Skeletal muscle tissue (tissue), 4 donors: ENCODE results near the gene LGALS14. TPM values are rescaled to one million over a fixed set of nuclear protein-coding genes. Genes with fewer than 3 reads are reported as not detected.
A peak's percentile ranks its signal among the peaks of the same experiment; 100 is the strongest.
"Not testable (repeated sequence)": the region's sequence is repeated elsewhere in the genome, so short reads cannot be mapped to it uniquely, and the experiment has no call there.

ENCODE experiments used
- H3K27ac ChIP-seq: one replicate; pipeline ENCODE4 v1.7.0; 2013; ENCODE audit warnings: mild to moderate bottlenecking, low read depth, low read length, inconsistent platforms
- H3K27me3 ChIP-seq, 3 donors: one replicate each; pipeline ENCODE4 v1.7.0; 2013; ENCODE audit warnings: low read length in 3 of 3; ENCODE audit not compliant: control insufficient read depth in 3 of 3, insufficient read depth in 3 of 3
- H3K36me3 ChIP-seq, 3 donors: one replicate each; pipeline ENCODE4 v1.7.0; 2013; ENCODE audit warnings: low read length in 3 of 3; ENCODE audit not compliant: control insufficient read depth in 3 of 3, insufficient read depth in 3 of 3
- H3K4me1 ChIP-seq, 3 donors: one replicate each; pipeline ENCODE4 v1.7.0; 2013; ENCODE audit warnings: low read length in 3 of 3, mild to moderate bottlenecking in 3 of 3; ENCODE audit not compliant: control insufficient read depth in 3 of 3, insufficient read depth in 3 of 3
- H3K4me3 ChIP-seq, 3 donors: one replicate each; pipeline ENCODE4 v1.7.0; 2013; ENCODE audit warnings: low read length in 3 of 3
- H3K9ac ChIP-seq, 3 donors: one replicate each; pipeline ENCODE4 v1.7.0; 2013; ENCODE audit warnings: low read length in 3 of 3, mild to moderate bottlenecking in 3 of 3, moderate library complexity in 2 of 3, low read depth in 1 of 3
- H3K9me3 ChIP-seq, 3 donors: one replicate each; pipeline ENCODE4 v1.7.0; 2013; ENCODE audit warnings: low read length in 3 of 3; ENCODE audit not compliant: control insufficient read depth in 3 of 3
- total RNA-seq: library from RNA; depleted of rRNA; stranded (reverse); fragments of >200 nt; gene quantifications from one replicate; pipeline ENCODE4 v1.2.3, GENCODE V29; 2014
- donor health status: Osteomylitis.

The LGALS14 gene
- total RNA-seq, 1 donor from 2014 or later = not detected

DNA sequence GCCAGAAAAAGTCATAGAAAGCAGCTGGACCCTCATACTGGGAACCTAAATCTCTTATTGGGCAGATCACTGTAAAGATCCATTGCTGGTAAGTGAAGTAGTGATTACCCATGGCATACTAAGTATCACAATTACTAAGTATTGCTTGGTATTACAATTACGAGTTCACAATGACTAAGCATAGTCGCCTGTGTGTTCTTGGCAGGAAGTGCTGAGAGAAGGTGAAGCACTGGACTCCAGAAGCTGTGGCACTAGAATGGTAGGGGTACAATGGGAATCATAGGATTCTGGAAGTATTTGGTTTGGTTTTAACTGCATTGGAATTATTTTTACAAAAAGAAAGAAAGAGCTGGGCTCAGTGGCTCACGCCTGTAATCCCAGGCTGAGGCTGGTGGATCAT, 28.3 kb upstream of the LGALS14 start:
- Histone ChIP-seq H3K36me3 (no peaks in the 10 kb centered on the region), H3K27me3 (no peaks in the 10 kb centered on the region), H3K9me3 (no peaks in the 10 kb centered on the region), H3K9ac (no peak overlapping the region), H3K27ac (no peak overlapping the region), H3K4me1 (peaks cover 13 to 33% (median 23%) of the 10 kb centered on the region in 3 donors), H3K4me3 (no peak overlapping the region)

DNA sequence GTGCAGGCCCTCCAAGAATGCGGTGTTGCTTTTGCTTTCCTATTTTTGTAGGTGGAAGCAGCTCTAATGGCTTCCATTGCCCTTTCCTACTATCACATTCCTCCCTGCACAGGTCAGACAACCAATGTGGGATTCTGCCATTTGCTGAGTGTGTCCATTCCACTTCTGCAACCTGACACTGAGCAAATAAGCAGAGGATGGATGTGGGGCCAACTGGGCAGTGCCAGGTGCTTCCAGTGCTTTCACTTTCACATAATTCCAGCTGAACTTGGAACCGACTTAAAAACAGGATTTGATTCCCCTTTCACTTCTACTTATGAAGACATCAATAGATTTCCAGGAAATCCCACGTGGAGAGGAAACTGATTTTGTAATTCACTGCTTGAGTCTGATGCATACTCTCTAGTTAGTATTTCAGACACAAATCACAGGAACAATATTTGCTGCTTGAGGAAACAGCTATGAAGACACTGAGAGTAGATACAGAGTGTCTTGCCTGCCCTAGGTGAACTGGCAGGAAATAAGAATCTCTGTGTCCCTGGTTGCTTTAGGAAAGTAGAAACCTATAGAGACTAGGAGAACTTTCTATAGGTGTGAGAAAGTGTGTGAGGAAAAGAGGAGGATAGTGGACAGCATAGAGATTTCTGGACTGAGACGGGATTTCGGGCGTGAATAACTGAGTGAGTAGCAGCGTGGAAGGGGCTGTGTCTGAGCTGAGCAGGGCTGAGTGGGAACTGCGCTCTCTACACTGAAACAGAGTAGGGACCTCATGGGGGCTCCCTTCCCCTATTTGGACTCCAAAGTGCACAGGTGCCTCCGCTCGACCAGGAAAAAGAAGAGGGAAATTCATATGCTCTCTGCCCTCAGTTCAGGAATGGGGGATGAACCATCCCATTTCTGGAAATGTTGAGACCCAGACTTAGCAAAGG, 26.1 kb upstream of the LGALS14 start:
- H3K9me3 ChIP-seq = no peaks in the 10 kb centered on the region
- H3K27ac ChIP-seq = peak overlapping the region; percentile 81
- H3K4me3 ChIP-seq = peak overlapping the region; percentile 51 to 71 (median 66)
- H3K27me3 ChIP-seq = no peaks in the 10 kb centered on the region
- peak overlapping the region; percentile 48 to 71 (median 68) for H3K9ac ChIP-seq
- peaks cover 13 to 33% (median 25%) of the 10 kb centered on the region in 3 donors for H3K4me1 ChIP-seq
- no peaks in the 10 kb centered on the region for H3K36me3 ChIP-seq

DNA sequence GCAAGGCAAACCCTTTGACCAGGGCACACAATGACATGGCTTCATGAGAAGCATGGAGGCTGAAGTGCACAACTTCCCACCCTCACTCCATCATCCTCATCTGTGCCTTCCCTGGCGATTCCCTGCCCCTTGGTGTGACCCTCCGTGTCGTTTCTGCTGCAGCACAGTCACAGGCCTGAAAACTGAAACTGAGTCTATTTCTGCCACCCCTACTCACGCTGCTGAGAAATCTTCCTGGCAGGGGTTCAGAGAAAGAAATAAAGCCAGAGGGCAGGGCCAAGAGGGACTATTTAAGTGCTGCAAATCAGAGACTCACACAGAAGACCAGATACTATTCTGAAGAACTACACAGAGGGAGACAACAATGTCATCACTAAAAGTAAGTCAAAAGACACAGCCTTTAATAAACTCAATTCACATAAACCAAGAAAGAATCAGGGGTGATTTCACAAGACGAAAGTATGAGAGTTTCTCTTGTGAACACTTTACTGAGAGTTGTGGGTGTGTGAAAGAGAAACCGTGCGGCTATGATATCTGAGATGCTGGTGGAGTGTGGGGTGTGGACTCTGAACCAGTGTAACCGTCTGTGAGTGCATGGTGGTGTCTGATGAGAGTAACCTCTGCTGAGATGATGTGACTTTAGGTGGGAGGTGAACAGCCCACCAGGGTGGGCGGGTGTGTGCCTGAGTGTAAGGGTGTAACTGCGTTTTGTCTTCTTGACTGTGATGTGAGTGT, 25.1 kb upstream of the LGALS14 start:
- Histone ChIP-seq H3K9me3 (no peaks in the 10 kb centered on the region), H3K36me3 (no peaks in the 10 kb centered on the region), H3K27me3 (no peaks in the 10 kb centered on the region), H3K4me1 (peaks cover 13 to 33% (median 25%) of the 10 kb centered on the region in 3 donors), H3K27ac (peak overlapping the region; percentile 81), H3K9ac (peak overlapping the region; percentile 67 to 71 (median 68)), H3K4me3 (peak overlapping the region; percentile 71 to 80 (median 74))

DNA sequence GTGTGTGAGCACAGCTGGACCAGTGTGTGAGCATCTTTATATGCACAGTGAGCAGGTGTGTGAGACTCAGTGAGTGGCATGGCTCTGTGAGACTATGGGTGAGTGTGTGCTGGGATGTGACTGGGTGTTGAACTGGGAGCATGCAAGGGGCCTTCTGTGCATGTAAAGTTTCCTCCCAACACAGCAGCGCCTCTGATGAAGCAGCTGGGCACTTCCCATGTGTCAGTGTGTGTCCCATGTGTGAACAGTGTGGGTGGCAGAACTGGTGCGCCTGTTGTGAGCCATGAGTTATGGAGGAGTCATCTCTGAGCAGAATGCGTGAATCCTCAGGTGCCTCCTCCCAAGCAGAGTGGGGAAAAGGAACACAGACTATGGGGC, 24.5 kb upstream of the LGALS14 start:
- Histone ChIP-seq H3K4me3 (peak overlapping the region; percentile 71 to 80 (median 74)), H3K36me3 (no peaks in the 10 kb centered on the region), H3K4me1 (peaks cover 13 to 33% (median 25%) of the 10 kb centered on the region in 3 donors), H3K9ac (peak overlapping the region; percentile 58 to 71 (median 67)), H3K27me3 (no peaks in the 10 kb centered on the region), H3K27ac (peak overlapping the region; percentile 81), H3K9me3 (no peaks in the 10 kb centered on the region)

DNA sequence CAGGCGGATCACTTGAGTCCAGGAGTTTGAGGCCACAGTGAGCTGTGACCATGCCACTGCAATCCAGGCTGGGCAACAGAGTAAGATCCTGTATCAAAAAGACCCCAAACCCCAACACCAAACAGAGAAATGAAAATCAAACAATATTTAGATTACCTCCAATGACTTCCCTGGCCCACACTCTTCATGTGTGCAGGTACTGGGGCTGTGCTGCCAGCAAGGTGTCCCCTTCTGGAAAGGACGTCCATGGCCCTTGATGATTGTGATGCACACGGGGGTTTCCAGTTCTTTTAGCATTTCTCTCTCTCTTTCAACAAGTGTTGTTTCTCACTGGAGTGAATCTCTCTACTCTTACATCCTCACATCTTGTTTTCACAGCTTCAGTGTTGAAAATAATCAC, 23.7 kb upstream of the LGALS14 start:
- Histone ChIP-seq H3K27me3 (no peaks in the 10 kb centered on the region), H3K4me1 (peaks cover 13 to 33% (median 25%) of the 10 kb centered on the region in 3 donors), H3K36me3 (peaks cover 0 to 3% (median 0%) of the 10 kb centered on the region in 3 donors), H3K27ac (no peak overlapping the region), H3K9me3 (no peaks in the 10 kb centered on the region), H3K9ac (no peak overlapping the region), H3K4me3 (no peak overlapping the region)

DNA sequence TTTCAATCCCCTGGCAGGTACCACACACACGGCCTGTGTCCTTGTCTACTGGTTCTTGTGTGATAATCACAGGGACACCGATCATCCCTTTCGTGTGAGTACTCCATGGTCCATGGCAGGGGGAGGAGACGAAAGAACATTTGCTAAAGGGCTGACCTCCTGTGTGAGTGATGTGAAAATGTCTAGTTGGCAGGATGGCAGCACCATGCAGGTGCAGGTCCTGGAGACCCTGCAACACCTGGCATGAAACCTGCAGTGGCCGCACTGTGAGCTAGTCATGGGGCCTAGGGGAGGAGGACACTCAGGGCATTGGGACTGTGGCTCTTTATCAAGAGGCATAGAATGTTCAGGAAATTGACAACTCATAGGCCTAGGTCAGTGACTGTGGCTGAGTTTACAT, 22.9 kb upstream of the LGALS14 start:
- H3K9ac ChIP-seq = no peak overlapping the region
- no peak overlapping the region for H3K4me3 ChIP-seq
- no peaks in the 10 kb centered on the region for H3K9me3 ChIP-seq
- no peak overlapping the region for H3K27ac ChIP-seq
- no peaks in the 10 kb centered on the region for H3K27me3 ChIP-seq
- peaks cover 13 to 33% (median 25%) of the 10 kb centered on the region in 3 donors for H3K4me1 ChIP-seq
- peaks cover 0 to 4% (median 0%) of the 10 kb centered on the region in 3 donors for H3K36me3 ChIP-seq

DNA sequence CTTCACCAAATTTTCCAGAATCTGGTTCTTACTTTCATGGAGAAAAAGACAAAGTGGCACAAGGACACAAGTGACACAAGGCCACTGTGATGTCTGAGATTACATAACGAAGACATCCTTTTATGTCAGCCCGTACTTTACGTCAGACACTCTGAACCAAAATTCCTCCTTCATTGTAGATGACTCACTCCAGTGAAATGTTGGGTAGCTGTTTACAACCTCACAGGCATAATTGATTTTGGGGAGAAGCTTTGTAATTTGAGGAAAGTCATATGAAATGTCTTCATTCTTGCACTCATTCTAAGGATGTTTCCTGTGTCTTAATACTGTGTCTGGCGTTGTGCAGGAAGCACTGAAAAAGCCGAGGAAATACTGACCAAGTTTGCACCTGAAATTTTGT, 20.0 kb upstream of the LGALS14 start:
- Histone ChIP-seq H3K9ac (no peak overlapping the region), H3K27ac (no peak overlapping the region), H3K4me3 (no peak overlapping the region), H3K9me3 (no peaks in the 10 kb centered on the region), H3K27me3 (no peaks in the 10 kb centered on the region), H3K4me1 (peaks cover 3 to 17% (median 12%) of the 10 kb centered on the region in 3 donors), H3K36me3 (peaks cover 0 to 4% (median 0%) of the 10 kb centered on the region in 3 donors)

DNA sequence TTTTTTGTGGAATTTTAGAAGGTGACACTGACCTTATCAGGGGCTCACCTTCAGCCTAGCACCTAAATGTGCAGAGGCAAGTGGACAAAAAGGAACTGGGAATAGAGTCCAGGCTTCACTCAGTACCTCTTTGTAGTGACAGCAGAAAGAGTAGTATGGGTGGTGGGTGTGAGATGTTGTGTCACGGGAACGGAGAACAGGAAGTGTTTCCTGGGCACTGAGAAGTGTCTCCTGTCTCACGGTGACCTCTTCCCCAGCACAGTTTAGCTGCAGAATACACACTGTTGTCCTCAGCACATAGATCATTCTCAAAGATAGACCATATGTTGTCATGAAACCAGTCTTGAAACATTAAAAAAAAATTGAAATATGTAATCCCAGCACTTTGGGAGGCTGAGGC, 17.5 kb upstream of the LGALS14 start:
- H3K27me3 ChIP-seq = no peaks in the 10 kb centered on the region
- H3K27ac ChIP-seq = no peak overlapping the region
- H3K4me1 ChIP-seq = no peaks in the 10 kb centered on the region
- no peaks in the 10 kb centered on the region for H3K9me3 ChIP-seq
- H3K4me3 ChIP-seq = no peak overlapping the region
- no peak overlapping the region for H3K9ac ChIP-seq
- H3K36me3 ChIP-seq = peaks cover 0 to 4% (median 0%) of the 10 kb centered on the region in 3 donors

DNA sequence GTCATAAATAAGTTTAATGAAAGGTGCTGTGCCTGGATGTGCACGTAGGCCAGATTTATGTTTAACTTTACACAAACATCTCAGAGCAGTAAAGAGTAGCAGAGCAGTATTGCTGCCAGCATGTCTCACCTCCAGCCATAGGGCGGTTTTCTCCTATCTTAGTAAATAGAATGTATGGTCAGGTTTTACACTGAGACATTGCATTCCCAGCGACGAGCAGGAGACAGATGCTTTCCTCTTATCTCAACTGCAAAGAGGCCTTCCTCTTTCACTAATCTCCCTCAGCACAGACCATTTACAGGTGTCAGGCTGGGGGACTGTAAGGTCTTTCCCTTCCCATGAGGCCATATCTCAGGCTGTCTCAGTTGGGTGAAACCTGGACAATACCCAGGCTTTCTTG, 15.6 kb upstream of the LGALS14 start:
- H3K4me1 ChIP-seq, H3K36me3 ChIP-seq, H3K9me3 ChIP-seq, H3K9ac ChIP-seq, H3K4me3 ChIP-seq, H3K27me3 ChIP-seq, H3K27ac ChIP-seq: not testable (repeated sequence)

DNA sequence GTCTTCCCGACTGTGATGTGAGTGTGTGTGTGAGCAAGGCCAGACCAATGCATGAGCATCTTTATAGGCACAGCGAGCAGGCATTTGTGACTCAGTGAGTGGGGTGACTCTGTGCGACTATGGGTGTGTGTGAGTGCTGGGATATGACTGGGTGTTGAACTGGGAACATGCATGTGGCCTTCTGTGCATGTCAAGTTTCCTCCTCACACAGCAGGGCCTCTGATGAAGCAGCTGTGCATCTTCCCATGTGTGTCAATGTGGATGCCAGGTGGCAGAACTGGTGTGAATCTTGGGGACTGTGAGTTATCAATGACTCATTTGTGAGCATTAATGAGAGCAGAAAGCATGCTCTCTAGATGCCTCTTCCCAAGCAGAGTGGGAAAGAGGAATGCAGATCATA, 12.1 kb upstream of the LGALS14 start:
- Histone ChIP-seq H3K27me3 (peaks cover 0 to 2% (median 0%) of the 10 kb centered on the region in 3 donors), H3K9me3 (no peaks in the 10 kb centered on the region), H3K36me3 (no peaks in the 10 kb centered on the region), H3K9ac (no peak overlapping the region), H3K4me3 (no peak overlapping the region), H3K27ac (no peak overlapping the region), H3K4me1 (no peaks in the 10 kb centered on the region)
